ENCODE data around the gene ISCA1.
"Not testable (repeated sequence)": the region's sequence is repeated elsewhere in the genome, so short reads cannot be mapped to it uniquely, and the experiment has no call there.

The ISCA1 gene

GRCh38 chr9:86282077-86282978, at the start of gene ISCA1:
TSS of gene ISCA1 (minus strand) at chr9:86282538. CDS start at chr9:86282458, 80 bp downstream.
- peak; percentile 92 for DNase-seq (ENCODE audit: insufficient read length, low spot score)
- TF ChIP-seq POLR2A (IDR thresholded peaks at IDR 0.05; ENCODE audit: low read depth, low read length), result peak; percentile 88; the same call in 1 of the 2 replicates
- FAIRE-seq, result no peak

DNA sequence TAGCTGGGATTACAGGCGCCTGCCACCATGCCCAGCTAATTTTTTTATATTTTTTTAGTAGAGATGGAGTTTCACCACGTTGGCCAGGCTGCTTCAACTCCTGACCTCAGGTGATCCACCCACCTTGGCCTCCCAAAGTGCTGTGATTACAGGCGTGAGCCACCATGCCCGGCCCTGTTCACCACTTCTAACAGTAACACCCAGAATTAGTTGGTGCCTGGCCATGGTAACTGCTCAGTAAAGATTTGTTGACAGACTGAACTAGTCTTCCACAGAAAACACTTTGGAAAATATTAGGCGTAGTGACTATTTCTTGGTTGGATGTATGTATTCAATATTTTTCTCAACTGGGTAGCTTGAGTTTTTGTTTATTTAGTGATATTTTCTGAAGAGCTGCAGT, 47.8 kb upstream of the ISCA1 start:
- FAIRE-seq (peak; percentile 85), DNase-seq (ENCODE audit: insufficient read length, low spot score) (no peak)
- TF ChIP-seq POLR2A (IDR thresholded peaks at IDR 0.05; ENCODE audit: low read depth, low read length), result no peak

GRCh38 chr9:86329649-86330048, 47.3 kb upstream of the ISCA1 start:
- TF ChIP-seq POLR2A (IDR thresholded peaks at IDR 0.05; ENCODE audit: low read depth, low read length), result no peak
- peak; percentile 41 for FAIRE-seq

DNA sequence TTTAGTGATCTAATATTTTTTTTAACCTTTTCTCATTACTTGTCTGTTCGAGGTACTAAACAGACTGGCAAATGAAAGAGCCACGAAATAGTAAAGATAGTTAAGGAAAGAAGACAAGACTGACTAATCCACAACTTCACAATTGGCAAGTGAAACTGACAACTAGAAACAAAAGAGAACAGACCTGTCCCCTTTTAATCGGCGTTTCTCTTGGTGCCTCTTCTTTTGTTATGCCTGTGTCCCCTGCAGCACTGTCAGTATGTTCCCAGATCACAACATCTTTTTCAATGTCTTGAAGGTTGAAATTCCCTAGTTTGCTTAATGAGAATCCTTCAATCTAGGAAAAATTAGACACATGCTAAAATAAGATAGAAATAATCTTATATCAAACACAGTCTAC, 45.8 kb upstream of the ISCA1 start:
- no peak for FAIRE-seq
- no peak for DNase-seq (ENCODE audit: insufficient read length, low spot score)
- no peak for TF ChIP-seq POLR2A (IDR thresholded peaks at IDR 0.05; ENCODE audit: low read depth, low read length)

More at GRCh38 chr9:86329649-86330048, 47.3 kb upstream of the ISCA1 start:
- no peak for DNase-seq (ENCODE audit: insufficient read length, low spot score)

DNA sequence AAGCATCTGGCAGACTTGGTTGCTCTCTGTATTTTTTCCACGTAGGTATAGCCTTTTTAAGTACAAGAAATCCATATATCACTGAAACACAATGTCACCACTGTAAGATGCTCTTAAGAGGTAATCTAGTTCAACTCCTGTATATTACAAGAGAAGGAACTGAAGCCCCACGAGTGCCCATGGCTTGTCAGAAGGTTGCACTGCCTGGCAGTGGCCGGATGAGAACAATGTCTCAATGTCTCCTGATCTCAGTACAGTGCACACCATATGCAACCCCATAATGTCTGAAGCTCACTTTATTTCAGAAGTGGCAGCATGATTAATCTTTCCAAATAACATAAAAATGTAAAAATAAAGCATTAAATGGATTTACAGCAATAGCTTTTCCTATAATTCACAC, 44.2 kb upstream of the ISCA1 start:
- DNase-seq (ENCODE audit: insufficient read length, low spot score) (no peak), FAIRE-seq (peak; percentile 38)
- no peak for TF ChIP-seq POLR2A (IDR thresholded peaks at IDR 0.05; ENCODE audit: low read depth, low read length)

GRCh38 chr9:86324901-86325300, 42.6 kb upstream of the ISCA1 start:
- no peak for TF ChIP-seq POLR2A (IDR thresholded peaks at IDR 0.05; ENCODE audit: low read depth, low read length)
- DNase-seq (ENCODE audit: insufficient read length, low spot score), result no peak
- FAIRE-seq, result peak; percentile 58

DNA sequence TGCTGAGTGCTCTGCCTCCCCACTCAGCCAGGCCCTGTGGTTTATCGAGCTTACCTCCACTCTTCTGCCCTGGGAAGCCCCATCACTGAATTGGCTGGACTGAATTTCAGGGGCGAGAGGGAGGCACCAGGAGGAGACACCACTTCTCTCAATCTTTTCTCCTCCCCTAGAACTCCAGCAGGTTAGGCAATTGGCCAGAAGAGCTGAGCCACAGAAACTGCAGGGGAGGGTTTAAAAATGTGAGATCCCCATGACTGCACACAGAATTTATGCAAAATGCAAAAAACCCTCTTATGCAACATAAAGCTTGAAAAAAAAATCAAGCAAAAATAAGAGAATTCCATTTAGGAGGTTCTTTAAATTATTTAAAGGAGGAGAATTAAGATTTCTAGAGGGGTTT, 42.0 kb upstream of the ISCA1 start:
- FAIRE-seq, result peak; percentile 57
- TF ChIP-seq POLR2A (IDR thresholded peaks at IDR 0.05; ENCODE audit: low read depth, low read length), result no peak
- DNase-seq (ENCODE audit: insufficient read length, low spot score), result no peak

- peak; percentile 34 for DNase-seq (ENCODE audit: insufficient read length, low spot score)
- no peak for TF ChIP-seq POLR2A (IDR thresholded peaks at IDR 0.05; ENCODE audit: low read depth, low read length)
- FAIRE-seq, result peak; percentile 100
Measured at GRCh38 chr9:86322973-86323644, 40.8 kb upstream of the ISCA1 start.

DNA sequence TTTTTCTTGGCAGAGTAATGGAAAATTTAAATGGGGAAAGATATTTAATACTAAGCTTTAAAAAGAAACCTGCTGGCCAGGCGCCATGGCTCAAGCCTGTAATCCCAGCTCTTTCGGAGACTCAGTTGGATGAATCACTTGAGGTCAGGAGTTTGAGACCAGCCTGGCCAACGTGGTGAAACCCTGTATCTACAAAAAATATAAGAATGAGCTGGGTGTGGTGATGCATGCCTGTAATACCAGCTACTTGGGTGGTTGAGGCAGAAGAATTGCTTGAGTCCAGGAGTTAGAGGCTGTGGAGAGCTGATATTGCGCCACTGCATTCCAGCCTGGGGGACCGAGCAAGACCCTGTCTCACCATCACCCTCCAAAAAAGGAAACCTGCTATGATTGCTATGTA, 39.0 kb upstream of the ISCA1 start:
- TF ChIP-seq POLR2A (IDR thresholded peaks at IDR 0.05; ENCODE audit: low read depth, low read length), result no peak
- FAIRE-seq (peak; percentile 97), DNase-seq (ENCODE audit: insufficient read length, low spot score) (no peak)

GRCh38 chr9:86318187-86318586, 35.8 kb upstream of the ISCA1 start:
- TF ChIP-seq POLR2A (IDR thresholded peaks at IDR 0.05; ENCODE audit: low read depth, low read length), result no peak
- peak; percentile 41 for FAIRE-seq

DNA sequence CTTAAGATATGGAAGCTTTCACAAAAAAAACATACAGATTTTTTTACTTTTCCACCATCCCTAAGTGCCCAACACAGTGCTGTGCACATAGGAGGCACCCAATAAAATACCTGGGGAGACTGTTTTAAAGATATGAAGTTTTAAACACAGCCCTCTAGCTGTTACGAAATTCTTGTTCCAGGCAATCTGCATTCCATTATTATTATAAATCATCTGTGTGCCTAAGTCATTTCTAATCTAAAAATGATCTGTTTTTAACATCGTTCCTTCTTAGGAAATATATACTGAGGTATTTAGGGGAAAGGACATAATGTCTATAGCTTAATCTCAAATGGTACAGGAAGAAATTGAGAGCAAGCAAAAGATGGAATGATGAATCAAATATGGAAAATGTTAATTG, 32.7 kb upstream of the ISCA1 start:
- TF ChIP-seq POLR2A (IDR thresholded peaks at IDR 0.05; ENCODE audit: low read depth, low read length), result no peak
- no peak for FAIRE-seq
- no peak for DNase-seq (ENCODE audit: insufficient read length, low spot score)

More at GRCh38 chr9:86318187-86318586, 35.8 kb upstream of the ISCA1 start:
- DNase-seq (ENCODE audit: insufficient read length, low spot score), result no peak

- not testable (repeated sequence) for DNase-seq (ENCODE audit: insufficient read length, low spot score); FAIRE-seq
Measured at GRCh38 chr9:86312959-86313358, 30.6 kb upstream of the ISCA1 start.

DNA sequence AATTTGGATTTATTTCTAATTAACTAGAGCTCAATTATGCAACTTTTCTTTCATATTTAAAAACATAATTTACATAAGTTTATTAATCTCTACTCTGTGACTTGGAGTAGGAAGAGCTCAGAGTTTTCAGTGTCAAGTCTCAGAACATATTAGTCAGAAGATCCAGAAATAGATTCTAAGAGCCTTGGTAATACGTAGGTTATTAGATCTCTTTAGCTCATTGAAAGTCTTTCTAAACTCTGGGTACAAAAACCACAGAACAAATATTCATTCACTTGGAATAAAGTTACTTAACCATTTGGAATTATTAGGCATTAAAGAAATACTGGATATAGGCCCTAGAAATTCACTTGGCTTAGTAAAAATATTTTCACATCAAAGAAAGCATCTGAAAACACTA, 26.3 kb upstream of the ISCA1 start:
- no peak for TF ChIP-seq POLR2A (IDR thresholded peaks at IDR 0.05; ENCODE audit: low read depth, low read length)
- DNase-seq (ENCODE audit: insufficient read length, low spot score), result no peak
- FAIRE-seq, result peak; percentile 64

DNA sequence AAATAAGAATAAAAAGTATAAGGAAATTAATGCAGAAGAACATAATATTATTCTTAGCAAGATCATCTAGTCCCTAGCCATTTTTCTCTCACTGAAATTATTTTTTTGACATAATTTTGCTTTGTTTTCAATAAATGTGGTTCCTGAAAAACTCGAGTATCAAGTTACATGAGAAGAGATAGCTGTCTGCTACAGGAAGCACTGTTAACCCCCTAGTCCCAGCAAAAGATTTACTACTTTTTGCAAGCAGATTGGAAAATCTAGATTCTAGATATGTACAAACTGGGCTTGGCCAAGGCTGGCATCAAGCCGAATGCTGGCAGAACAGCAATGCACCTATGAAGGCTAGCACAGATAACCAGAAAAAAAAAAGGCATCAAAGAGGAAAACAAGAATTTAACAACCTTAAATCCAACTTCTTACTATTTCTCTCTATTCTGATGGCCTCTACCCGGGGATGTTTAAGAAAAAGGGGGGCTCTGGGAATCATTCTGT, 21.9 kb upstream of the ISCA1 start:
- TF ChIP-seq POLR2A (IDR thresholded peaks at IDR 0.05; ENCODE audit: low read depth, low read length), result no peak
- FAIRE-seq, result no peak
- DNase-seq (ENCODE audit: insufficient read length, low spot score), result no peak
